Pancreas (tissue), 10 donors: ENCODE results near the gene DHX34. TPM values are rescaled to one million over a fixed set of nuclear protein-coding genes. Genes with fewer than 3 reads are reported as not detected.

Source experiments
- ATAC-seq, 4 donors: fragments of 200-7000 bp; cut with Tn5 transposase; one replicate each; pipeline versions ENCODE4 v1.8.0 to v1.9.1; 2020; ENCODE audit warnings: mild to moderate bottlenecking in 4 of 4, moderate library complexity in 4 of 4
- DNase-seq, 6 donors: peaks; one replicate each; pipeline ENCODE4 v3.0.0-alpha.2; 2020
- FAIRE-seq: peaks from 2 replicates; lab custom pipeline; 2012; peaks lifted over from hg19 to GRCh38; lab: Jason Lieb, UNC
- H3K27ac ChIP-seq, 4 donors: fragments of 200-600 bp; sonication (generic); 1 replicate in 3 of 4; 2 replicates in 1 of 4; pipeline versions ENCODE4 v1.5.0 to v1.8.0; 2020
- H3K27me3 ChIP-seq, 4 donors: fragments of 200-600 bp; one replicate each; pipeline ENCODE4 v1.8.0; 2021
- H3K36me3 ChIP-seq, 3 donors: fragments of 200-600 bp; sonication (generic) in 1 of 3; one replicate each; pipeline versions ENCODE4 v1.5.0 to v1.8.0; 2020 to 2021
- H3K4me1 ChIP-seq, 3 donors: fragments of 200-600 bp; one replicate each; pipeline ENCODE4 v1.8.0; 2021
- H3K4me3 ChIP-seq, 4 donors: fragments of 200-600 bp; sonication (generic) in 2 of 4; one replicate each; pipeline versions ENCODE4 v1.5.0 to v1.8.0; 2020 to 2021
- H3K9me3 ChIP-seq, 4 donors: fragments of 200-600 bp; one replicate each; pipeline ENCODE4 v1.8.0; 2021
- WGBS, 2 donors: extraction: QIAGEN DNeasy Blood & Tissue Kit; methylation state at CpG; one replicate each; pipeline ENCODE4 v1.1.7; 2013; 5-methylcytosine and 5-hydroxymethylcytosine counted together
- intact Hi-C, 3 donors: fragments of 100-400 bp; cut with DNase I; formaldehyde crosslinking; loops; one replicate each; pipeline versions ENCODE4 v1.11.1 to v1.14.2; 2022
- polyA plus RNA-seq, 2 donors: library from polyadenylated mRNA; stranded (reverse); fragments of 200-250 nt; gene quantifications; one replicate each; pipeline ENCODE4 v1.2.3, GENCODE V29; 2013
- total RNA-seq, 6 donors: library from RNA; stranded (reverse); fragmentation: NEBNext Ultra II Directional in 4 of 6; extraction: Animal tissue kit (Norgen Biotek cat#: 25700) in 4 of 6; gene quantifications; one replicate each; pipeline versions ENCODE4 v1.2.1 to v1.2.4, GENCODE V29; 2021 to 2023
- TF ChIP-seq, protein P1 (sequence below), 4 donors: fragments of 200-600 bp; sonication (generic) in 3 of 4; IDR thresholded peaks; one replicate each; pipeline versions ENCODE4 v1.5.0 to v1.8.0; 2021; ENCODE audit warnings: antibody characterized with exemption in 4 of 4
- donor health status: healthy with polysubstance abuse.
- donor health status: DM: no; HTN: no; CAD: no; lungs with moderate emphysema.
- donor health status: DM: no; HTN: no; CAD: no.
- donor health status: control.
- donor health status: control.
- donor health status: Bipolar disorder and iron deficiency.
- donor health status: DM: yes; HTN: yes; CAD: no.
- donor health status: DM: no; HTN: no; CAD: no.
- donor health status: DM: no; HTN: no; CAD: no.
- donor health status: DM: yes; HTN: yes; CAD: no.

DHX34 gene
- total and polyA plus RNA-seq, 8 donors, result 3.5 to 23.5 (median 5.9) TPM

- intact Hi-C loops, result no loop called here
Measured at GRCh38 chr19:47422417-47423163, 73.5 kb downstream of the DHX34 start.

GRCh38 chr19:47423203-47423882, 74.2 kb downstream of the DHX34 start:
- no peaks in the 10 kb centered on the region for H3K36me3 ChIP-seq
- no peak for FAIRE-seq
- no peak for ATAC-seq
- no peak overlapping the region for H3K27ac ChIP-seq
- TF ChIP-seq, protein P1, sequence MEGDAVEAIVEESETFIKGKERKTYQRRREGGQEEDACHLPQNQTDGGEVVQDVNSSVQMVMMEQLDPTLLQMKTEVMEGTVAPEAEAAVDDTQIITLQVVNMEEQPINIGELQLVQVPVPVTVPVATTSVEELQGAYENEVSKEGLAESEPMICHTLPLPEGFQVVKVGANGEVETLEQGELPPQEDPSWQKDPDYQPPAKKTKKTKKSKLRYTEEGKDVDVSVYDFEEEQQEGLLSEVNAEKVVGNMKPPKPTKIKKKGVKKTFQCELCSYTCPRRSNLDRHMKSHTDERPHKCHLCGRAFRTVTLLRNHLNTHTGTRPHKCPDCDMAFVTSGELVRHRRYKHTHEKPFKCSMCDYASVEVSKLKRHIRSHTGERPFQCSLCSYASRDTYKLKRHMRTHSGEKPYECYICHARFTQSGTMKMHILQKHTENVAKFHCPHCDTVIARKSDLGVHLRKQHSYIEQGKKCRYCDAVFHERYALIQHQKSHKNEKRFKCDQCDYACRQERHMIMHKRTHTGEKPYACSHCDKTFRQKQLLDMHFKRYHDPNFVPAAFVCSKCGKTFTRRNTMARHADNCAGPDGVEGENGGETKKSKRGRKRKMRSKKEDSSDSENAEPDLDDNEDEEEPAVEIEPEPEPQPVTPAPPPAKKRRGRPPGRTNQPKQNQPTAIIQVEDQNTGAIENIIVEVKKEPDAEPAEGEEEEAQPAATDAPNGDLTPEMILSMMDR (IDR thresholded peaks at IDR 0.05), result no peak
- 12 to 14% methylated on average over 19 of the region's 19 CpGs for WGBS, 2 donors
- no peak overlapping the region for H3K4me3 ChIP-seq
- DNase-seq, result no peak
- H3K27me3 ChIP-seq, result peaks cover 0 to 19% (median 0%) of the 10 kb centered on the region in 4 donors
- H3K4me1 ChIP-seq, result peaks cover 0 to 3% (median 0%) of the 10 kb centered on the region in 3 donors
- intact Hi-C loops, result no loop called here
- no peaks in the 10 kb centered on the region for H3K9me3 ChIP-seq

More at GRCh38 chr19:47422417-47423163, 73.5 kb downstream of the DHX34 start:
- Histone ChIP-seq H3K36me3 (no peaks in the 10 kb centered on the region), H3K9me3 (no peaks in the 10 kb centered on the region), H3K4me3 (no peak overlapping the region), H3K27ac (no peak overlapping the region), H3K27me3 (peaks cover 0 to 19% (median 0%) of the 10 kb centered on the region in 4 donors), H3K4me1 (no peaks in the 10 kb centered on the region)
- TF ChIP-seq, protein P1 (IDR thresholded peaks at IDR 0.05), result no peak
- WGBS, 2 donors, result 3 to 12% methylated on average over 1 of the region's 1 CpG
- DNase-seq (no peak), FAIRE-seq (no peak), ATAC-seq (no peak)

DNA sequence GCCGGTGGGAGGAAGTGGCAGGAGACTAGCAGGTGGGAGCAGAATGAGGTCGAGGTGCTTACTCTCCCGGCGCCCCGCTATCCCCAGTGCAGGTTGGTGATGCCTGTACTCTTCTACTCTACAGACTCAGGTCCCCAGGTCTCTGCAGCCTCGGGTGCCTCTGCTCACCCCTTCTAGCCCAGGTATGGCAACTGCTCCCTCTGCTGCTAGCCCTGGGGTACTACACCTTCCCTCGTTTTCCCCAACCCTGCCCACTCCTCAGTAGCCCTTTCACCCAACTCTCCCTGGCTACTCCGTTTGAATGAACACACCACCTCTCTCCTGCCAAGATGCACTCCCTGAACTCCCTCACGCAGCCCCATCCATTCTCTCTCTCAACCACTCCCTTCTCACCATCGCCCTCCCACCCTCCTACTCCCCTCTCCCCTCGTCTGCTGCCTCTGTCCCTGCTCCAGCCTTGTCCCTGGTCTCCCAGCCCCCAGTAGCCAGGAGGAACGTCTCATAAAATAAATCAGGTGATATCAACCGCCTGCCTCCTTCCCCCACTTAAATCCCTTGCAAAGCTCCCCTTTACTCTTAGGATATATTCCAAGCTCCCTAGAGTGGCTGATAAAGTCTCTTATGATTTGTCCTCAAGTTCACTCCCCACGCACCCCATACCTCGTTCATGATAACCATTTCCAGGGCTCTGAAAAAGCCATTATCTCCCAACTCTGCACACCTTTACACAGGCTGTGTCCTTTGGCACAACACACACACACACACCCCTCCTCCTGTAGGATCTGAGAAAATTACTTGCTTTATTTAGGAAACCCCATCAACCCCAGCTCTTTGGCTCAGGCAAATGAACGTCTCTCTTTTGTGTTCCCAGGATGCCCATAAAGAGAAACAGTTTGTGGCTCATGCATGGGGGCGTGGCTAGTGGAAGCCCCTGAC, 78.4 kb downstream of the DHX34 start:
- intact Hi-C loops, result no loop called here
- Histone ChIP-seq H3K4me3 (no peak overlapping the region), H3K4me1 (peaks cover 0 to 13% (median 4%) of the 10 kb centered on the region in 3 donors), H3K36me3 (no peaks in the 10 kb centered on the region), H3K27ac (no peak overlapping the region), H3K9me3 (no peaks in the 10 kb centered on the region), H3K27me3 (peaks cover 0 to 10% (median 0%) of the 10 kb centered on the region in 4 donors)
- ATAC-seq, result peak; percentile 73 to 89 (median 84)
- TF ChIP-seq, protein P1 (IDR thresholded peaks at IDR 0.05), result peak; percentile 78 to 85 (median 81)
- peak; percentile 34 to 83 (median 68) for DNase-seq
- 6 to 7% methylated on average over 17 of the region's 17 CpGs for WGBS, 2 donors
- no peak for FAIRE-seq

DNA sequence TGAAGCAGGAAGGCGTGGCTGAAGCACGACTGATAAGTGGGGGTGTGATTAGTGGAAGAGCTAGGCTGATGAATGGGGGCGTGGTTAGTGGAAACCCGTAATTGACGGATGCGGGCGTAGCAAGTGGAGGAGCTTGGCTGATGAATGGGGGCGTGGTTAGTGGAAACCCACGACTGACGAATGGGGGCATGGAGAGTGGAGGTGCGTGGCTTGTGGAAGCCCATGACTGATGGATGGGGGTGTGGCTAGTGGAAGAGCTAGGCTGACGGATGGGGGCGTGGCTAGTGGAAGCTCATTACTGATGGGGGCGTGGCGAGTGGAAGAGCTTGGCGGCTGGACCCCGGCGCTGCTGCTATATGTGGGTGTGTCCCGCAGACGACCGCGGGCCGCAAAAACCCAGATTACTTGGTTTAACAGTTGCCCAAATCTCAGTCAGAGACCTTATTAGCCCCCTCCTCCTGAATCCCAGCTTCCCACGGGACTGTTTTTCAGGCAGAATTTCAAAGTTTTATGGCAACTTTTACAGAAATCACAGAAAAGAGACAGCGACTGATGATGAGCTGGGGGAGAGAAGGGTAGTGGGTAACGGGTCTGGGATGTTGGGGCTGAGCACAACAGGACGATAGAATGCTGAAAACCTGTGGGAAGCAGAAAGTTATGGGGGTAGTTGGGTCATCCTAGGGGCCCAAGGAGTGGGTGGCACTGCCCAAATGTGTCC, 79.2 kb downstream of the DHX34 start:
- FAIRE-seq, result no peak

More for the DNA sequence above, 79.2 kb downstream of the DHX34 start:
- no peaks in the 10 kb centered on the region for H3K9me3 ChIP-seq
- H3K27ac ChIP-seq, result no peak overlapping the region
- peaks cover 0 to 13% (median 0%) of the 10 kb centered on the region in 4 donors for H3K27me3 ChIP-seq
- TF ChIP-seq, protein P1 (IDR thresholded peaks at IDR 0.05), result no peak
- H3K4me3 ChIP-seq, result no peak overlapping the region
- H3K4me1 ChIP-seq, result peaks cover 0 to 13% (median 4%) of the 10 kb centered on the region in 3 donors
- WGBS, 2 donors, result 2% methylated on average over 27 of the region's 27 CpGs
- DNase-seq (peak; percentile 58 to 80 (median 78)), ATAC-seq (peak; percentile 62 to 88 (median 80))
- no peaks in the 10 kb centered on the region for H3K36me3 ChIP-seq
- intact Hi-C loops, result no loop called here
